Stimulated activated CD8-positive, alpha-beta memory T cell treated with anti-CD3 and anti-CD28 coated beads, Interleukin-7, amount 100 ng/mL, for 1 hour (primary cell): Measurements from ENCODE around the gene TAF1C.

ENCODE experiments used
- DNase-seq, 2 donors: peaks; one replicate each; pipeline ENCODE4 v3.0.0-alpha.2; 2020; ENCODE audit warnings: low read depth in 2 of 2

The TAF1C gene

DNA sequence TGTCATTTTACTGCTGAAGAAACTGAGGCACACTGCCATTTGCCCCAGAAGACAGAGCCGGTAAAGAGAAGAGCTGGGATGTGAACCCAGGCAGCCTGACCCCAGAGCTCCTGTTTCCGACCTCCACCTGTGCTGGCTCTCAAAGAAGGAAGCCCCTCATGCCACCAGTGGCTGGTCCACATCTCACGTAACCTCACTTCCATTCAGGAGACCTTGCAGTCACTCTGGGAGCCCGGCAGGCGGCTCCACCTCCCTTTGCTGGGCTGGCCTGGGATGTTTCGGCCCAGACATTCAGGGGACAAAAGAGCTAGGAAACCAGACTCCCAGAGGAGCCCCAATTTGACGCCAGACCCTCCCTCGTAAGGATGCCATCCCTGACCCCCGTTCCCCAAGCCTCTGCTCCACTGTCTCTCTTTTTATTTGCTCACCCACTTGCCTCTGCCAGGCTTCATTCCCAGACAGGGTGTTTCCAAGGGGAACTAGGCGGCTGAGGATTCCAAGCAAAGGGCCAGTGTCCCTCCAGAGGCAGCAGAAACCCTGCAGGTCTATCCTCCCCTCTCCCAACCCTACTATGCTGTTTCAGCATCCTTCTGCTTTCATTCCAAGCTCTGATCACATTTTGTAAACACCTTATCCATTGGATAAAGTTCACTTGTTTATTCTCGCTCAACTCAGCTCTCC, 2.8 kb downstream of the TAF1C start:
- DNase-seq: no peak

GRCh38 chr16:84183572-84183875, 3.3 kb downstream of the TAF1C start:
- no peak for DNase-seq

DNA sequence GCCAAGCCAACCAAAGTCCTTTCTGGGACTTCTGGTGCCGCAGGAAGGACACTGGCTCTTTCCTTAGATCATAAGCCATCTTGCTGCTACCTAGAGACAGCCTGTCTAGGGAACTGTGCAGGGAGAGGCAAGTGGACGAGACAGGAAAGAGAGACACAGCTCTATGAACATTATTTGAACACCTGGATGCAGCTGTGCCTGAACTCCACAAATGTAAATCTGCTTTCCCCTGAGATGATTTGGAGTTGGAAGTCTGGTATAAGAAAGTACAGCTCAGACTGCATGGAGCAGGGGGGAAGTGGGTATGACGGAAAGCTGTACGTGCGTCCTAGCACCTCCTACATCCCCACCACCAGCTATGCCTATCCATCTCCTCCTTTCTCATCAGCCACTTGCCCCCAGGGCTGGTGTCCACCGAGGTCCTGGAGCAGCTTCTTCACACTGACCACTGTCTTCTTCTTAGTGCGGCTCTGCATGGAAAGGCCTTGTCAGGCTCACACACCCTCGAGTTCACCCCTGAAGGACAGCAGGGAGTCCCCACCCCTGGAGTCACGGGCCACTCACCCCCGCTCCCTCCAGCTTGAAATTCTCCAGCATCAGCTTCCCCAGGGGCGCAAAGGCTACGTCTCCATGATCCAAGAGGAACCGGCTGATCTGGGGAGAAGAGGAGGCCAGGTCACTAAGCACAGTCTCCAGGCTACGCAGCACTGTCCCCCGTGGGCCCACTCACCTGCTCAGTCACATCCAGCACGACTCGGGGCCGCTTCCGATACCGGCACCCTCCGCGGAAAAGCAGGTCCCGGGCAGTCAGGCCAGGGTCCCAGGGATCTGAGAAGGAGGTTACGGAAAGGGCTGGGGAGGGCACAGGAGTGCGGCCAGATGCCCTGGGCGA, 3.9 kb downstream of the TAF1C start:
- DNase-seq: no peak

- no peak for DNase-seq
These were observed 4.8 kb downstream of the TAF1C start for GRCh38 chr16:84182104-84182503.

- DNase-seq: no peak
These were observed 5.5 kb downstream of the TAF1C start for GRCh38 chr16:84181144-84181915.

DNA sequence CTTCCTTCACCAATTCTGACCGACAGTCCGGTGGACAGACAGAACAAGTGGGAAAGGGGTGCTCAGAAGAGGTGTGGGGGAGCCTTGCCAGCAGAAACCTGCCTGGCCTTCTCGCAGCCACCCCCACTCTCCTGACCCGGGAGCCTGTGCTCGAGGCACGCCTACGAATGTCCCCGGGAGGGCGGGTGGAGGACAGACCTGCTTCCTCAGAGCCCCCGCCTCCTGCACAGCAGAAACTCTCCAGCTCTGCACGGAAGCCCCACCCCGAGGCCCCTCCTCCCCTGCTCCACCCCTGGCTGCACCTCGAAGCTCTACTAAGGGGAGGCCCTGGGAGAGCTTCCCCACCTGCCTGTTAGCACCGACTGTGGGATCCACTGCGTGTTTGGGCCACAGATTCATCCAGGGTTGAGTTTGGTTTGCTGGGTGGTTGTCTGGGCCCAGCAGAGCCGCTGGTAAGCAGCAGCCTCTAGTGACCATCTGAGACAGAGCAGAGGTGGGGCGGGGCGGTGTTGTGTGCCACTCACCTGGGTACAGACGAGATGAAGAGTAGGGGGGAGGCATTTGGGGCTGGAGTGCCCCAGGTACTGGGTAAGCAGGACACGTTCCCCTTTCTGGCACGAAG, 6.2 kb downstream of the TAF1C start:
- no peak for DNase-seq

DNA sequence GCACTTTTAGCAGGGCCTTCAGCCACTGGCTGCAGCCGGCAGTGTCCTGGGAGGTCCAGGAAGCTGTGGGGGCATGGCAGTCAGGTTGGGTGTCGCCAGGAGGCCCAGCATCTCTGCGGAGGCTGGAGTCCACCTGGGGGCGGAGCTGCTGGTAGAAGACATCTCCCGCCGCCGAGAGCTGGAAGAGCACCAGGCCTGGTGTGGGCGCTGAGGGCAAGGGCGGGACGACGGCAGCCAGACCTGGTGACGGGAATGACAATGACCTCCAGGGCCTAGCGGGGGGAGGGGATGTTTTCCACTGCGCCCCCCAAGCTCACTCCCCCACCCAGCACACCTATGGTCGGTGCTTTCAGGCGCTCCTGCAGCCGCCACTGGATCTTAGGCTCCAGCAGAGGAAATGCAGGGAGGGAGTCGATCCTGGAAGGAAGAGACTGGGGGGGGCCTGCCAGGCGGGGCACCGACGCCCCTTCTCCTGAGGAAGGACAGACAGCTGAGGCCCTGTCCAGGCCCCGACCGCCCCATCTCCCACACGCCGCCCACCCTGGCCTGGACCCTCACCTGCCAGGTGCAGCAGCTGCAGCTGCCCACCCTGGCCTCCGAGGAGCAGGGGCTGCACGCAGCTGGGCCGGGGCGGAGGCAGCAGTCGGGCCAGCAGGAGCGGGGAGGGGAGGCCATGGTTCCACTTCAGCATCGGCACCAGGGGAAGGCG, 7.1 kb downstream of the TAF1C start:
- DNase-seq: no peak

GRCh38 chr16:84178892-84179611, 7.8 kb downstream of the TAF1C start:
- DNase-seq: no peak

- DNase-seq: no peak
These were observed 8.6 kb downstream of the TAF1C start for GRCh38 chr16:84178146-84178765.

DNA sequence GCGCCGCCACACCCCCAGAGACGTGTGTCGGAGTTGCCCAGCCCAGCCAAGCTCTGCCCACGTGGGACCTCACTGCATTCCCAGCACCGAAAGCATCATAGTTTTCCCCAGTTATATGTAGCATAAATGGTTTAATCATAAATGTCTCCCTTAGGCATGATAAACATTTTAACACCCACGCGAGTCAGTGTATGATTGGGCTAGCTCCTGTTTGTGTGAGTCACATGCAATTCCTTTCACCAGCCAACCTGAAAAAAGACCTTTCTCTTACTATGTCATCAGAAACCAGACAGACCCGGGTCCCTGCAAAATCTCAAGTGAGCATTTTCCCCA, 9.2 kb downstream of the TAF1C start:
- no peak for DNase-seq

- DNase-seq: no peak
These were observed 10.4 kb downstream of the TAF1C start for GRCh38 chr16:84176192-84177053.

- peak in 1 of 2 donors; percentile 40 for DNase-seq
These were observed 11.3 kb downstream of the TAF1C start for GRCh38 chr16:84175350-84176081.

- DNase-seq: no peak
These were observed 12.5 kb downstream of the TAF1C start for GRCh38 chr16:84174396-84174795.

- DNase-seq: no peak
These were observed 17.0 kb downstream of the TAF1C start for GRCh38 chr16:84169765-84170310.

DNA sequence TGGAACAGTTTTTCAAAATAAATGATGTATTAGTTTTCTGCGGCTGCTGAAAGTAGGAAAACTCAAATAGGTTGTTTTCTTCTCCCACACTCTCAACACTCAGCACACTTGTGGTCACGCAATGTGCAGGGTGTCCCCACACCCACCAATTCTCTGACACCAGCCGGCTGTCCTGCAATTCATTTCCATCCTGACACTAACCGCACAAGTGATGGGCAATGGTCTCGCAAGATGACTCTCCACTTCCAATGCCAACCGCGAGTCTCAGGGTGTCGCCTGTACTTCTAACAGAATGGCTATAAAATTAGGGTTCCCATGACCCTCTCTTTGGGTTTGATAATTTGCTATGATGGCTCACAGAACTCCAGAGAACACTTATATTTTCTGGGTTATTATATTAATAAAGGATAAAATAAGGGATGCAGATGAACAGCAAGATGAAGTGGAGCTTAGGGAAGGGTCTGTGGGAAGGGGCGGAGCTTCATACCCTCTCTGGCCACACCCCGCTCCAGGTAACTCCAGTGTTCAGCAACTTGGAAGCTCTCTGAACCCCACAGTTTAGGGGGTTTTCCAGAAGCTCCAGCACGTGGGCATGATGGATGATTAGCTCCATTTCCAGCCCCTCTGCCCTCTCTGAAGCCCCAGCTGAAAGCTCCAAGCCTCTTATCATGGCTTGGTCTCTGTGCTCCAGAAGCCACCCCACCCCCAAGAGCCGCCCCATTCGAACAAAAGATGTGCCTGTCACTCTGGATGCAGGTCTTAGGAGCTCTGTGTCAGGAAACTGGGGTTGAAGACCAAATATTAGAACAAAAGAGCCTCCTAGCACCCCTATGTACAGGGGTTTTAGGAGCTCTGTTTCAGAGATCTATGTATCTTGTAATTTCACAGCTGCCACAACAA, 19.8 kb downstream of the TAF1C start:
- no peak for DNase-seq

- no peak for DNase-seq
These were observed 21.1 kb downstream of the TAF1C start for GRCh38 chr16:84165746-84166145.

DNA sequence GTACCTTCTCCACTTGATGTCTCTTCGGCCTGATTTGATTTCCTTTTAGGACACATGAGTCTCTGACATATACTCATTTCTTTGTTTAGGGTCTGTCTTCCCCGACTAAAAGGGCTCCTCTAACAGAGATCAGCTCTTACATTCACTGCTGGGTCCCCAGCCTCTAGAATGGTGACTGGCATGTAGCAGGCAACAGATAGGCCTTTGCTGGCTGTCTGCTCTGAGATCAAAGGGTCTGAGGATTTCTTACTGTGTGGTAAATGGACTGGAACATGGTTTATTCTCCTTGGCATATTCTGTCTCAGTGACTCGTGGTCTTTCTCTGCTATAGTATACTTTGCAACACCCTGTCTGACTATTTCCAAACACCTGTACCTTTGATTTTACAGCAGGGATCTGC, 25.1 kb downstream of the TAF1C start:
- no peak for DNase-seq

- DNase-seq: no peak
These were observed 25.8 kb downstream of the TAF1C start for GRCh38 chr16:84161037-84161436.
